Measurements from ENCODE around the gene CDK5R2.

GRCh38 chr2:218980735-218981389, 21.4 kb downstream of the CDK5R2 start:
- TF ChIP-seq CTCF (conservative IDR thresholded peaks at IDR 0.05 in 1 of 2, IDR thresholded peaks at IDR 0.05 in 1 of 2; ENCODE audit: low read depth in 1 of 2, low read length in 2 of 2) (no peak), EZH2 (IDR thresholded peaks at IDR 0.05; ENCODE audit: low read length, missing control alignments) (peak; percentile 95)

Data from fibroblast of lung (primary cell).